ENCODE measurements around the gene UBASH3B.

DNA sequence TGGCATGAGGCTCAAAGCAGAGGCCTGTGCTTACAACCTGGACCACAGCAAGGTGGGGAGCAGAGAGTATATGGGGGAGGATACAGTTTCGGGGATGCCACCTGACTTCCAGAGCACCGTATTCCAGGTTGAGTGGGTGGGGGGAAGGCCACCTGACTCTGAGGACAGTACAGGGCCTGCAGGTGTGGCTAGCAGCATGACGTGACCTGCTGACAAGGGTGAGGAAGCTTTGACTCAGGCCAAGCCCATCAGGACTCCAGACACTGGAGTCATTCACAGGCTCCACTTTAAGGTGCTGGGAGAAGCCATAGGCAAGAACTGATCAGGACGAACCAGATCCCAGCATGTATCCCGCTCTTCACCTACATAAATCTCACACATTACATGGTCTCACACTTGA is 148.2 kb downstream of the UBASH3B start:
- TF ChIP-seq CTCF (IDR thresholded peaks at IDR 0.05; ENCODE audit: insufficient read depth, low read length): no peak
- TF ChIP-seq POLR2AphosphoS5 (IDR thresholded peaks at IDR 0.05; ENCODE audit: low read depth): no peak
- TF ChIP-seq GABPA (IDR thresholded peaks at IDR 0.05; ENCODE audit: low read depth): no peak

Measured in HL-60 (cell line).